H1 (cell line): ENCODE results near the gene TCN2. TPM values are rescaled to one million over a fixed set of nuclear protein-coding genes. Genes with fewer than 3 reads are reported as not detected.

Experiments used
- CTCF ChIA-PET: fragments of 300-600 bp; sonication (Branson Sonifier 250); formaldehyde crosslinking; loops from one replicate; lab custom pipeline; 2021; ENCODE audit not compliant: partially characterized antibody; lab: Charles Lee
- POLR2A ChIA-PET: fragments of 300-600 bp; sonication (Branson Sonifier 250); formaldehyde crosslinking; loops from one replicate; lab custom pipeline; 2021; ENCODE audit warnings: inconsistent platforms; ENCODE audit not compliant: partially characterized antibody; lab: Charles Lee
- DNase-seq, 2 experiments: peaks; one replicate each; pipeline versions ENCODE4 v3.0.0 to v3.0.0-alpha.2; 2010 to 2022; ENCODE audit warnings: low spot score in 2 of 2, low read depth in 1 of 2, mixed read lengths in 1 of 2
- FAIRE-seq: peaks from 2 replicates; lab custom pipeline; 2011; peaks lifted over from hg19 to GRCh38; lab: Jason Lieb, UNC
- H2AFZ ChIP-seq: 2 replicates; pipeline ENCODE4 v1.8.1; 2012; ENCODE audit warnings: low read length, inconsistent platforms
- H2AK5ac ChIP-seq: 2 replicates; pipeline ENCODE4 v1.6.1; 2013; ENCODE audit warnings: low read depth, low read length
- H2BK120ac ChIP-seq: replicated peaks from 2 replicates; pipeline ENCODE3; 2013; ENCODE audit warnings: low read depth, low read length, inconsistent platforms
- H2BK12ac ChIP-seq: 2 replicates; pipeline ENCODE4 v1.6.1; 2013; ENCODE audit warnings: low read depth, low read length
- H2BK15ac ChIP-seq: 2 replicates; pipeline ENCODE4 v1.6.1; 2013; ENCODE audit warnings: low read length
- H2BK20ac ChIP-seq: 2 replicates; pipeline ENCODE4 v1.6.1; 2013; ENCODE audit warnings: low read length
- H2BK5ac ChIP-seq: 2 replicates; pipeline ENCODE4 v1.6.1; 2013; ENCODE audit warnings: low read depth, low read length
- H3K14ac ChIP-seq: 2 replicates; pipeline ENCODE4 v1.6.1; 2013; ENCODE audit warnings: inconsistent platforms; ENCODE audit not compliant: insufficient read length
- H3K18ac ChIP-seq: 2 replicates; pipeline ENCODE4 v1.6.1; 2013; ENCODE audit warnings: low read length; ENCODE audit errors: extremely low read depth
- H3K23ac ChIP-seq: 2 replicates; pipeline ENCODE4 v1.6.1; 2013; ENCODE audit warnings: inconsistent platforms; ENCODE audit not compliant: insufficient read length
- H3K23me2 ChIP-seq: 2 replicates; pipeline ENCODE4 v1.6.1; 2013; ENCODE audit warnings: low read depth, low read length
- H3K27ac ChIP-seq: 2 replicates; pipeline ENCODE4 v1.6.1; 2011; ENCODE audit warnings: low read depth, low read length, inconsistent platforms
- H3K27me3 ChIP-seq, 4 experiments: replicated peaks in 1 of 4; 1 replicate in 1 of 4; 2 replicates in 3 of 4; pipeline versions ENCODE4 v1.6.1 to v1.8.1; 2011 to 2013; ENCODE audit warnings: low read length in 3 of 4, mild to moderate bottlenecking in 3 of 4, inconsistent platforms in 2 of 4, mixed read lengths in 2 of 4, moderate library complexity in 1 of 4; ENCODE audit not compliant: control insufficient read depth in 3 of 4, insufficient read depth in 3 of 4; ENCODE audit errors: extremely low read depth in 1 of 4
- H3K36me3 ChIP-seq, 4 experiments: 2 replicates each; pipeline versions ENCODE4 v1.6.1 to v1.8.1; 2011 to 2013; ENCODE audit warnings: mild to moderate bottlenecking in 4 of 4, low read length in 3 of 4, moderate library complexity in 2 of 4, control low read depth in 1 of 4, inconsistent platforms in 1 of 4; ENCODE audit not compliant: insufficient read depth in 4 of 4, control insufficient read depth in 2 of 4
- H3K4ac ChIP-seq: replicated peaks from 2 replicates; pipeline ENCODE3; 2013; ENCODE audit warnings: low read length, low read depth, mixed read lengths, inconsistent platforms; ENCODE audit not compliant: insufficient read length
- H3K4me1 ChIP-seq, 4 experiments: replicated peaks in 1 of 4; 1 replicate in 1 of 4; 2 replicates in 3 of 4; pipeline versions ENCODE4 v1.6.1 to v1.8.1; 2011 to 2013; ENCODE audit warnings: low read length in 3 of 4, inconsistent platforms in 2 of 4, mixed read lengths in 1 of 4; ENCODE audit not compliant: insufficient read depth in 4 of 4, control insufficient read depth in 3 of 4
- H3K4me2 ChIP-seq, 2 experiments: 2 replicates each; pipeline versions ENCODE4 v1.6.1 to v1.8.1; 2011 to 2013; ENCODE audit warnings: low read depth in 2 of 2, low read length in 2 of 2, control low read depth in 1 of 2, inconsistent platforms in 1 of 2, mild to moderate bottlenecking in 1 of 2; ENCODE audit not compliant: insufficient read depth in 1 of 2
- H3K4me3 ChIP-seq, 4 experiments: fragments of 200-600, 300-600 bp in 1 of 4; sonication (generic), shearing (Covaris generic), sonication (Bioruptor Twin) in 1 of 4; 2 replicates each; pipeline versions ENCODE4 v1.5.1 to v1.8.1; 2011 to 2016; ENCODE audit warnings: low read length in 4 of 4, low read depth in 3 of 4, control low read depth in 2 of 4, inconsistent platforms in 2 of 4, mild to moderate bottlenecking in 2 of 4, mixed read lengths in 1 of 4, moderate library complexity in 1 of 4; ENCODE audit not compliant: insufficient read depth in 2 of 4; ENCODE audit errors: extremely low read depth in 1 of 4
- H3K56ac ChIP-seq: replicated peaks from 2 replicates; pipeline ENCODE3; 2013; ENCODE audit warnings: low read depth, mild to moderate bottlenecking, mixed read lengths, low read length, inconsistent platforms; ENCODE audit not compliant: insufficient read length
- H3K79me1 ChIP-seq: 2 replicates; pipeline ENCODE4 v1.6.1; 2013; ENCODE audit warnings: low read depth, low read length, control low read depth
- H3K79me2 ChIP-seq, 2 experiments: 2 replicates each; pipeline versions ENCODE4 v1.6.1 to v1.8.1; 2012 to 2013; ENCODE audit warnings: low read length in 2 of 2, mild to moderate bottlenecking in 2 of 2, inconsistent platforms in 1 of 2; ENCODE audit not compliant: insufficient read depth in 2 of 2, control insufficient read depth in 1 of 2
- H3K9ac ChIP-seq, 4 experiments: replicated peaks in 1 of 4; 1 replicate in 1 of 4; 2 replicates in 3 of 4; pipeline versions ENCODE4 v1.6.1 to v1.8.1; 2011 to 2013; ENCODE audit warnings: low read depth in 3 of 4, low read length in 3 of 4, control low read depth in 2 of 4, mild to moderate bottlenecking in 2 of 4, moderate library complexity in 2 of 4, inconsistent platforms in 1 of 4; ENCODE audit errors: extremely low read depth in 1 of 4
- H3K9me3 ChIP-seq, 2 experiments: 2 replicates each; pipeline versions ENCODE4 v1.6.1 to v1.8.1; 2012 to 2013; ENCODE audit warnings: mild to moderate bottlenecking in 2 of 2, moderate library complexity in 2 of 2, control low read depth in 1 of 2, inconsistent platforms in 1 of 2, low read depth in 1 of 2, low read length in 1 of 2, mixed read lengths in 1 of 2; ENCODE audit not compliant: insufficient read depth in 2 of 2
- H4K20me1 ChIP-seq, 2 experiments: replicated peaks in 1 of 2; 2 replicates each; pipeline versions ENCODE3 to v1.8.1; 2011 to 2013; ENCODE audit warnings: inconsistent platforms in 2 of 2, low read length in 2 of 2, mild to moderate bottlenecking in 1 of 2; ENCODE audit not compliant: insufficient read depth in 2 of 2, control insufficient read depth in 1 of 2
- H4K5ac ChIP-seq: 2 replicates; pipeline ENCODE4 v1.6.1; 2013; ENCODE audit warnings: low read length, low read depth, mixed read lengths, inconsistent platforms; ENCODE audit not compliant: insufficient read length
- H4K8ac ChIP-seq: 2 replicates; pipeline ENCODE4 v1.8.0; 2013; ENCODE audit warnings: mild to moderate bottlenecking, moderate library complexity, low read length, inconsistent platforms; ENCODE audit not compliant: insufficient read depth; ENCODE audit errors: extremely low read depth
- H4K91ac ChIP-seq: replicated peaks from 2 replicates; pipeline ENCODE3; 2013; ENCODE audit warnings: low read length, mixed read lengths, inconsistent platforms; ENCODE audit not compliant: insufficient read length
- CBX5 ChIP-seq: fragments of 300-800, 300-1000 bp; sonication (generic); IDR thresholded peaks from 2 replicates; pipeline ENCODE4 v1.7.1; 2016; ENCODE audit warnings: antibody characterized with exemption, low read length, low read depth
- CHD2 ChIP-seq: IDR thresholded peaks from 2 replicates; pipeline ENCODE4 v1.6.1; 2012; ENCODE audit warnings: low read length, improper control_type of control experiment
- EP300 ChIP-seq, 2 experiments: IDR thresholded peaks; 1 replicate in 1 of 2; 2 replicates in 1 of 2; pipeline ENCODE4 v1.6.1; 2011 to 2012; ENCODE audit warnings: low read depth in 2 of 2, low read length in 2 of 2, mild to moderate bottlenecking in 2 of 2, borderline replicate concordance in 1 of 2, inconsistent platforms in 1 of 2, moderate library complexity in 1 of 2
- NRF1 ChIP-seq: IDR thresholded peaks from 2 replicates; pipeline ENCODE4 v1.6.1; 2011; ENCODE audit warnings: mild to moderate bottlenecking, low read depth, low read length, improper control_type of control experiment
- PHF8 ChIP-seq: fragments of 200-600 bp; sonication (generic); conservative IDR thresholded peaks from 2 replicates; pipeline ENCODE4 v1.7.1; 2012; ENCODE audit warnings: low read depth, mild to moderate bottlenecking, inconsistent platforms, low read length, moderate library complexity
- RNF2 ChIP-seq: fragments of 200-900, 300-1000 bp; sonication (generic); IDR thresholded peaks from 2 replicates; pipeline ENCODE4 v1.7.1; 2016; ENCODE audit warnings: borderline replicate concordance, low read depth, mild to moderate bottlenecking, antibody characterized with exemption, low read length; ENCODE audit not compliant: poor library complexity, severe bottlenecking; ENCODE audit errors: missing control alignments
- SAP30 ChIP-seq: fragments of 300-600 bp; sonication (generic); IDR thresholded peaks from 2 replicates; pipeline ENCODE4 v1.7.1; 2012; ENCODE audit warnings: low read length, moderate library complexity, mild to moderate bottlenecking, inconsistent platforms; ENCODE audit not compliant: insufficient read depth, insufficient replicate concordance
- SP1 ChIP-seq: IDR thresholded peaks from 2 replicates; pipeline ENCODE4 v1.6.1; 2011; ENCODE audit warnings: low read depth, low read length
- SRF ChIP-seq: IDR thresholded peaks from 2 replicates; pipeline ENCODE4 v1.6.1; 2011; ENCODE audit warnings: mild to moderate bottlenecking, low read depth, low read length, moderate library complexity
- TAF1 ChIP-seq: IDR thresholded peaks from 2 replicates; pipeline ENCODE4 v1.6.1; 2011; ENCODE audit warnings: mild to moderate bottlenecking, low read depth, low read length
- ZNF274 ChIP-seq: IDR thresholded peaks from 2 replicates; pipeline ENCODE4 v1.7.0; 2012; ENCODE audit warnings: low read length, borderline replicate concordance; ENCODE audit errors: extremely low read depth
- WGBS, 2 experiments: shearing (Covaris generic) in 1 of 2; methylation state at CpG; one replicate each; pipeline versions ENCODE4 v1.1.6 to v1.1.7; 2013 to 2015; ENCODE audit warnings: low lambda C conversion rate in 2 of 2, mixed read lengths in 2 of 2, inconsistent platforms in 1 of 2, low coverage in 1 of 2, missing lambda C conversion rate in 1 of 2; ENCODE audit not compliant: insufficient replicate concordance in 2 of 2, insufficient coverage in 1 of 2, insufficient read length in 1 of 2; ENCODE audit errors: extremely low coverage in 1 of 2, missing lambda C conversion rate in 1 of 2; 5-methylcytosine and 5-hydroxymethylcytosine counted together
- polyA plus RNA-seq, 7 experiments: library from polyadenylated mRNA; depleted of rRNA in 3 of 7; stranded (reverse) in 5 of 7; unstranded in 2 of 7; fragments of >200 nt in 5 of 7; fragments of 200-250 nt in 2 of 7; gene quantifications; 1 replicate in 5 of 7; 2 replicates in 1 of 7; 4 replicates in 1 of 7; pipeline versions ENCODE4 v1.2.1 to v1.2.3, GENCODE V29; 2011 to 2013; ENCODE audit warnings: missing spikeins in 2 of 7, mixed read lengths in 2 of 7
- total RNA-seq: library from RNA; stranded (reverse); fragmentation: NEBNext Ultra II Directional; extraction: Animal tissue kit (Norgen Biotek cat#: 25700); gene quantifications from 2 replicates; pipeline ENCODE4 v1.2.1, GENCODE V29; 2021
- TF ChIP-seq, protein P1 (sequence below): IDR thresholded peaks from 2 replicates; pipeline ENCODE4 v1.6.1; 2011; ENCODE audit warnings: low read depth, mild to moderate bottlenecking, low read length; ENCODE audit not compliant: insufficient read depth

Gene TCN2
- total and polyA plus RNA-seq, 2 of the 8 experiments (the other 6 are each of a cell fraction or from before 2014, with no cell fraction given), result 30.0 to 87.8 TPM

DNA sequence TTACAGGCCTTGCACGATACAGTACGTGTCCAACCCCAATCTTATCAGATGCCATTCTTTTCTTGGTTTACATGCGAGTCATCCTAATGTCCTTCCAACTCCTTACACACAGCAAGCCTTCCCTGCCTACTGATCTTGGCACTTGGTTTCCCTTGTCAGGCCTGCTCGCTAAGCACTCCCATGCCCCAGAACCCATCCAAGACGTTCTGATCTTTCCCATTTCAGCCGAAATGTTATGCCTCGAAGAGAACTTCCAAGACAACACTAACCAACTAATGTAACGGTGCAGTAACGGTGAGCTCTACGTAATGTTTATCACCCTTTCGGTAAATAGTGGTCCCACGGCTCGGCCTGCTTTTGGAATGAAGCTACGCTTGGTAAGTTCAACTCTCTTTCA, 15.8 kb upstream of the TCN2 start:
- Histone ChIP-seq H3K36me3 (peaks cover 27 to 32% (median 28%) of the 10 kb centered on the region in 4 experiments), H3K4me2 (peak overlapping the region; percentile 94 to 99), H2AFZ (no peak overlapping the region), H2BK12ac (no peak overlapping the region), H3K9ac (peak overlapping the region; percentile 78 to 94 (median 85)), H3K18ac (no peak overlapping the region), H3K4ac (peak overlapping the region; percentile 7), H3K79me2 (peaks cover 18 to 24% of the 10 kb centered on the region in 2 experiments), H3K9me3 (no peaks in the 10 kb centered on the region), H3K4me3 (peak overlapping the region; percentile 68 to 100 (median 94)), H2BK20ac (no peak overlapping the region), H4K5ac (no peak overlapping the region), H3K4me1 (peaks cover 0 to 8% (median 1%) of the 10 kb centered on the region in 4 experiments; a peak in 2 of 7 replicates), H4K8ac (no peak overlapping the region), H4K91ac (peak overlapping the region; percentile 20), H4K20me1 (peaks cover 2 to 7% of the 10 kb centered on the region in 2 experiments), H3K79me1 (peaks cover 3% of the 10 kb centered on the region; the same call in 1 of the 2 replicates), H2BK15ac (no peak overlapping the region), H2BK120ac (no peak overlapping the region), H3K14ac (no peak overlapping the region), H2BK5ac (peak overlapping the region; percentile 88; the same call in 1 of the 2 replicates), H3K56ac (no peak overlapping the region), H3K23ac (no peak overlapping the region), H2AK5ac (peak overlapping the region; percentile 93), H3K27me3 (no peaks in the 10 kb centered on the region; a peak in 2 of 7 replicates), H3K27ac (peak overlapping the region; percentile 94), H3K23me2 (peaks cover 5% of the 10 kb centered on the region)
- POLR2A ChIA-PET, result interaction anchor here (0.8 to 8.4 kb wide), 9 partner anchors 9 to 44 kb away, joined by 3 to 64 read pairs (median 5); partner anchors contain the start of genes GAL3ST1, SLC35E4 and TCN2
- DNase-seq (no peak), FAIRE-seq (no peak)
- 14% methylated on average over 14 of the region's 14 CpGs; no CpG with 5 or more reads in 1 of the 2 experiments for WGBS, 2 experiments
- CTCF ChIA-PET, result interaction anchor here (1.0 to 7.6 kb wide), 6 partner anchors 8 to 44 kb away, joined by 3 to 52 read pairs (median 4); partner anchors contain the start of genes SLC35E4 and TCN2
- TF ChIP-seq NRF1 (no peak), SAP30 (no peak), ZNF274 (no peak), CBX5 (no peak), PHF8 (no peak), RNF2 (no peak), TAF1 (no peak), EP300 (IDR thresholded peaks at IDR 0.05; ENCODE audit: borderline replicate concordance in 1 of 2, low read depth in 2 of 2, low read length in 2 of 2) (no peak), SRF (no peak), SP1 (no peak), CHD2 (no peak)
- TF ChIP-seq, protein P1, sequence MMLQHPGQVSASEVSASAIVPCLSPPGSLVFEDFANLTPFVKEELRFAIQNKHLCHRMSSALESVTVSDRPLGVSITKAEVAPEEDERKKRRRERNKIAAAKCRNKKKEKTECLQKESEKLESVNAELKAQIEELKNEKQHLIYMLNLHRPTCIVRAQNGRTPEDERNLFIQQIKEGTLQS, result no peak
